Esophagus squamous epithelium (tissue), 4 donors: Measurements from ENCODE around the gene CNTN2.

Experiments used
- CTCF ChIP-seq, 6 experiments: fragments of 450-650 bp in 4 of 6; fragments of 200-600 bp in 2 of 6; sonication (generic) in 2 of 6; IDR thresholded peaks; one replicate each; pipeline ENCODE4 v1.5.1; 2016 to 2019; ENCODE audit warnings: antibody characterized with exemption in 6 of 6, mild to moderate bottlenecking in 4 of 6, moderate library complexity in 4 of 6
- POLR2A ChIP-seq, 4 donors: fragments of 450-650 bp; IDR thresholded peaks; one replicate each; pipeline ENCODE4 v1.6.1; 2017; ENCODE audit warnings: antibody characterized with exemption in 4 of 4, mild to moderate bottlenecking in 4 of 4, moderate library complexity in 3 of 4

GRCh38 chr1:205118752-205119151, 75.7 kb downstream of the CNTN2 start:
- TF ChIP-seq CTCF (IDR thresholded peaks at IDR 0.05) (no peak), POLR2A (IDR thresholded peaks at IDR 0.05) (no peak)
